Measurements from ENCODE around the gene PDP2. TPM values are rescaled to one million over a fixed set of nuclear protein-coding genes. Genes with fewer than 3 reads are reported as not detected.

The PDP2 gene
- total and polyA plus RNA-seq, 9 of the 15 experiments (the other 6 are each of a cell fraction or from before 2014, with no cell fraction given): 2.5 to 24.3 (median 7.2) TPM

- TF ChIP-seq MYNN (IDR thresholded peaks at IDR 0.05): peak; percentile 48; the same call in 1 of the 2 replicates
- TF ChIP-seq MYNN (CRISPR knock-in tag; IDR thresholded peaks at IDR 0.05): no peak
- no peak for TF ChIP-seq CBFA2T3 (IDR thresholded peaks at IDR 0.05)
- peak; percentile 94 for TF ChIP-seq SMC3 (conservative IDR thresholded peaks at IDR 0.05; ENCODE audit: insufficient read depth, low read depth, low read length)
- no peak for TF ChIP-seq HOXB6 (CRISPR knock-in tag; IDR thresholded peaks at IDR 0.05; ENCODE audit: borderline replicate concordance)
- TF ChIP-seq ZMIZ1 (IDR thresholded peaks at IDR 0.05; ENCODE audit: low read depth in 2 of 2, low read length in 2 of 2): peak in 1 of 2 experiments; percentile 40; a peak in 1 of 4 replicates
- 0 out of 2 replicates have a peak, but pooled peaks have one; percentile 16 for TF ChIP-seq HCFC1 (IDR thresholded peaks at IDR 0.05; ENCODE audit: low read depth, low read length)
- peak; percentile 32; the same call in 1 of the 2 replicates for TF ChIP-seq ZNF511 (CRISPR knock-in tag; IDR thresholded peaks at IDR 0.05)
- TF ChIP-seq FOXK2 (conservative IDR thresholded peaks at IDR 0.05 in 1 of 2, IDR thresholded peaks at IDR 0.05 in 1 of 2; ENCODE audit: low read depth in 2 of 2): no peak
- no peak for TF ChIP-seq ZNF3 (CRISPR knock-in tag; IDR thresholded peaks at IDR 0.05)
- no peak for TF ChIP-seq MCM5 (IDR thresholded peaks at IDR 0.05; ENCODE audit: low read depth)
- TF ChIP-seq MEF2D (tag; conservative IDR thresholded peaks at IDR 0.05; ENCODE audit: low read depth): no peak
- TF ChIP-seq TOE1 (IDR thresholded peaks at IDR 0.05; ENCODE audit: borderline replicate concordance): no peak
- TF ChIP-seq TOE1 (CRISPR knock-in tag; IDR thresholded peaks at IDR 0.05; ENCODE audit: borderline replicate concordance, low read depth): no peak
- TF ChIP-seq CREB1 (IDR thresholded peaks at IDR 0.05): no peak
- no peak for TF ChIP-seq CREB1 (CRISPR knock-in tag; IDR thresholded peaks at IDR 0.05)
- TF ChIP-seq RAD21 (CRISPR knock-in tag; conservative IDR thresholded peaks at IDR 0.05 in 1 of 2, IDR thresholded peaks at IDR 0.05 in 1 of 2): peak; percentile 96 to 98
- no peak for TF ChIP-seq ZNF707 (CRISPR knock-in tag; conservative IDR thresholded peaks at IDR 0.05)
- TF ChIP-seq ETV5 (CRISPR knock-in tag; IDR thresholded peaks at IDR 0.05; ENCODE audit: low read depth): 0 out of 2 replicates have a peak, but pooled peaks have one; percentile 49
- peak; percentile 41; the same call in 1 of the 2 replicates for TF ChIP-seq CREM (IDR thresholded peaks at IDR 0.05; ENCODE audit: low read depth)
These were observed 14.8 kb downstream of the PDP2 start (continued) for GRCh38 chr16:66894948-66895688.

Data from K562 (cell line).